GM15510 (cell line): ENCODE data around the gene MAPK11.

ENCODE experiments used
- POLR2A ChIP-seq: IDR thresholded peaks from 3 replicates; pipeline ENCODE4 v1.6.1; 2011; ENCODE audit warnings: borderline replicate concordance; ENCODE audit not compliant: insufficient read length; ENCODE audit errors: extremely low read depth

Gene MAPK11

GRCh38 chr22:50289151-50289941 lies 19.2 kb upstream of the MAPK11 start:
- TF ChIP-seq POLR2A = no peak

- TF ChIP-seq POLR2A = no peak
Measured at GRCh38 chr22:50287731-50288130, 17.6 kb upstream of the MAPK11 start.

DNA sequence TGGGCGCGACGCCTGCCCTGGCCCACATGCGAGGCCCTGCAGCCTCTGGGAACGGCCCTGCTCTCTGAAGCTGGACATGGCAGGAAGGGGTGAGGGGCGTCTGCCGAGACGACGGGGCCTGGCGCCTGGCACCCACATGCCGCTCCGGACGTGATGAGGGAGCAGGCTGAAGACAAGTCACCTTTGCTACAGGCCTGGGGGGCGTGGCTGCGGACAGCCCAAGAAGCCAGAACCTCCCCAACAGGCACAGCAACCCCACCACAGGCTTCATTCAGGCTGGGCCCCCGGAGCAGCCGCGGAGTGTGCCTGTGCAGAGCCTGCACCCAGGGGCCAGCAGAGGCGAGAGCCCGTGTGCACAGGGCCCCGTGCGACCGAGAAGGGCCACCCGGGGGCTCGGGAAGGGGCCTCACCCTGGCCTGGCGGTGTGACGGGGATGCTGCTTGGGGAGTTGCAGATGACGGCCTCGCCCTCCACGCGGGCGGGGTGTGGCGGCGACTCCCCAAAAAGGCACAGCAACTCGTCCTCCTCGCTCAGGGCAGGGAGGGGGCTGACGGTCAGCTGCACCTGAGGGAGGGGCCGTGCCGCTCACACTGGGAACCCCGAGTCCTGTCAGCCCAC lies 16.6 kb upstream of the MAPK11 start:
- TF ChIP-seq POLR2A = no peak

DNA sequence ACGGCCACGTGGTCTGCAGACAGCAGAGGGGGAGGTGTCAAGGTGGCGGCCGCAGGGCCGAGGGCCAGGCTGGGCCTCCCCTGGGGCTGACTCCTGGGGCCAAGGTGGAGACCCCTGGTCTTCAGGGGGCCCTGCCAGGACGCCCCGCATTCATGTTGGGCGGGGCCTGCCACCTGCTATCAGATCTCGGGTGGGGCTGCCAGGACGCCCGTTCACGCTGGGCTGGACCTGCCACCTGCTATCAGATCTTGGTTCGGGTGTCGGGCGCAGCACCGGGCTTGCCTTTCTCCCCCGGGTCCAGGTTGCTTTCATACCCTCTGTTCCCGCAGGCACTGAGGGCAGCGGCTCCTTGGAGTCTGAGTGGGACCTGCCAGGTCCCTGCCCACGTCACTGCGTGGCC lies 16.1 kb upstream of the MAPK11 start:
- no peak for TF ChIP-seq POLR2A

DNA sequence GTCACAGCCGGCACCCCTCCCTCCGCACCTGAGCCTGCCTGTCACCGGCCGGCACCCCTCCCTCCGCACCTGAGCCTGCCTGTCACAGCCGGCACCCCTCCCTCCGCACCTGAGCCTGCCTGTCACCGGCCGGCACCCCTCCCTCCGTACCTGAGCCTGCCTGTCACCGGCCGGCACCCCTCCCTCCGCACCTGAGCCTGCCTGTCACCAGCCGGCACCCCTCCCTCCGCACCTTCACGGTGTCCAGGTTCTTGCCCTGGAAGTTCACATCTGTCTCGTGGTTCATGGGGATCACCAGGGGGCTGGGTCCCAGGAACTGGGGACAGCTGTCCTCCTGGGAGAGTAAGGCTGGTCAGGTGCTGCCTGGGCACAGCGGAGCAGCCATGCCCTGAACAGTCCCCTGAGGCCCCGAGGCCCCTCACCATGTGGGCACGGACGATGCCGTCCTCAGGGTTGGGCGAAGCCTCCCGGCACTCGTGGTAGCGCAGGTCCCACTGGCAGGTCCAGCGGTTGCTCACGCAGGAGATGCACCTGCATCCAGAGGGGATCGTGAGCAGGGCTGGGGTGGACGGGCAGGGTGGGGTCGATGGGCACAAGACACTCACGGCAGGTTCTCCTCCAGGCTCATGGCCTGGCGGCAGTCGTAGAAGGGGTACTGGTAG lies 15.5 kb upstream of the MAPK11 start:
- TF ChIP-seq POLR2A = no peak

DNA sequence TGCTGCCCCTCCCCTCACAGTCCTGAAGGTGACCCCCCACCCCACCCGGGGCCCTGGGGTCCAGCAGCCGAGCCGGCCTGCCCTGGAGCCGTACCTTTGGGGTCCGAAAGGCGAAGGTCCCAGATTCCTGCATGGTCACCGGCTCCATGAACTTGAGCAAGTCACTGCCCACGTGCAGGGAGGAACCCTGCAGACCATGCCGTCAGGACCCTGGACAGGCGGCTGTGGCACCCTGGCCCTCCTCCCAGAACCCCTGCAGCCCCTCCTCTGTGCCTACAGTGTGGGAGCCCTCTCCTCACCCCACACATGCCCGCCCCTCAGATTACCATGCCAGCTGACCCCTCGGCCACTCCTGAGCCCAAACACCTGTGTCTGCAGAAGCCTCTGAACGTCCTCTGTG lies 14.3 kb upstream of the MAPK11 start:
- no peak for TF ChIP-seq POLR2A

- no peak for TF ChIP-seq POLR2A
Measured at GRCh38 chr22:50283821-50284220, 13.6 kb upstream of the MAPK11 start.

- TF ChIP-seq POLR2A = no peak
Measured at GRCh38 chr22:50282361-50283155, 12.4 kb upstream of the MAPK11 start.

DNA sequence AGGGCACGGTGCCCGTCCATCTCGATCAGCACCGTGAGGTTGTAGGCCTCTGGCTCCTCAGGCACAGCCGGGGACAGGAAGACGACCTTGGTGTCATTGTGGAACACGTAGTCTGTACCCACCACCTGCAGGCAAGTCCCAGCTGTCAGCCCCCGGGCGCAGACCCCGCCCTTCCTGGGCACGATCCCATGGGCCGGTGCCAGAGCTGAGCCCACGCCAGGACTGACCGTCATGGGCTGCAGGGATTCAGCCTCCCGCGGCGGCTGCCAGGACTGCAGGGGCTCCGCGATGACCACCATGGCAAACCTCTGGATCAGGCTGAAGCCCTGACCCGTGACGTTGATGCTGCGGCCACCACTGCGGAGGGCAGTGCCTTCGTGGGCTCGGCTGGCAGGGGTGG lies 11.8 kb upstream of the MAPK11 start:
- no peak for TF ChIP-seq POLR2A

DNA sequence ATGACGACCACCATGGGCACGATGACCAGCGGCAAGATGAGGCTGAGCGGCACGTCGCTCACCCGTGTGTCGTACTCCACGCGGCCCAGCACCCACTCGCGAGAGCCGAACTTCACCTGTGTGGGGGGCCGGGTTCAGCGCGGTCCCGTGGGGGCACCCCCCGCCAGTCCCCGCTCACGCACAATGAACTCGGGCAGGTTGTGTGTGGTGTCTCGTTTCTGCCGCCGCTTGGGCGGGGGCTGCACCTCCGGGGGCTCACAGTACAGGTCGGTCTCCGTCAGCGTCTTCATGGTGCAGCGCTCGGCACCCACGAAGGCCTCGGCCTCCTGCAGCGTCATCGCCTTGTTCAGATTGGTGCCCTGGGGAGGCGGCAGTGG lies 11.2 kb upstream of the MAPK11 start:
- TF ChIP-seq POLR2A = no peak

DNA sequence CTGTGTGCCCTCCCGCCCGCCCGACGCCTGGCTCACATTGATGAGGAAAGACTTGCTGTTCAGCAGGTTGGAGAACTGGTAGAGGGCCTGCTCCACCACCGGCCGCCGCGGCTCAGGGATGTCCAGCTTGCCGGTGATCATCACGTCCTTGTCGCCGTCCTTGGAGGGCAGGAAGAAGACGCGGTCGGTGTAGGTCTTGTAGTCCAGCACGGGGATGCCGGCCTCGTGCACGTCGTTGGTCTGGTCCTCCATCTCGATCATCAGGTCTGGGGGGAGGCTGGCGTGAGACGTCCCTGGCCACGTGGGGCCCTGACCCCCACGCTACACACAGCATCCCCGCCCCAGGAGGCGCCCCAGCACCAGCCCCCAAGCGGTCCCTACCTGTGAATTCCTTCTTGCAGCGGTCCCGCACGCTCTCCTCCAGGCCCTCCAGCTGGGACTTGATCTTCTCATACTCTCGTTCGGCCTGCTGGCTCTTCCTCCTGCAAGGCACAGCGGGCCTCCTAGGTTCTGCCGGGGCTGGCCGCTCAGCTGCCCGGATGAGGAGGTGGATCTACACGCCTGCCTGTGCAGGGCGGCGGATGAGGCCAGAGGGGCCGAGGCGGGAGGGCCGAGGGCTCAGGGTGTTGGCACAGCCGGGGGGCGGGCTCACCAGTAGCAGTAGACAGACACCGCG lies 10.7 kb upstream of the MAPK11 start:
- no peak for TF ChIP-seq POLR2A

DNA sequence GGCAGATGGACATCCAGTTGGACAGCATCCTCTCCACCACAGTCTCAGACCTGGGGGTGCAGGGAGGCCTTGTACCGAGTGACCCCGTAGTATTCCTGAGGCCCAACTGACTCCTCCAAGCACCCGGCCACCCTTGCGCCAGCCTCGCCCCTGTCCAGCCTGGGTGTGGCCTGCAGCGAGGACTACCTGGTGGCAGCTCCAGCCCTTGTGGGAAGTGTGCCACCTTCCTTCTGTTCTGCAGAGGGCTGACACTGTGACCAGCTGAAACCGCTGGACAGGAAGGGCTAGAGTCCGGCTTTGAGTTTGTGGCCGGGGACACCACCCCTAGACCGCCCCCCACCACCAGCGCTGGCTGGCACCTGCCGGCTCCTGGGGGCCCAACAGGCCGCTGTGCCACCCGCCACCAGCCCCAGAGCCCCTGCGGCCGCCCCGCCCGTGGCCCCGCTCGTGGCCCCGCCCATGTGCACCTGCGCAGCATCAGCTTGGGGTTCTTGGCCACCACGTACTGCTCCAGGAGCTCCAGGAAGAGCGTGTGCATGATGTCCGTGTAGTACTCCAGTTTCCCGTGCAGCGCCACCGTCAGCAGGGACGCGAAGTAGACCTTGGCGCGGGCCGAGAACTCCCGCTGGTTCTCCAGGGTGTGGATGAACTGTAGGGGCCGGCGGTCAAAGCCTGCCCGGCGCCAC lies 10.0 kb upstream of the MAPK11 start:
- no peak for TF ChIP-seq POLR2A

- TF ChIP-seq POLR2A = no peak
Measured at GRCh38 chr22:50278956-50279619, 8.9 kb upstream of the MAPK11 start.
